ENCODE measurements around the gene RET. TPM values are rescaled to one million over a fixed set of nuclear protein-coding genes. Genes with fewer than 3 reads are reported as not detected.

The RET gene
- total and polyA plus RNA-seq, 2 of the 8 experiments (the other 6 are each of a cell fraction or from before 2014, with no cell fraction given), result 6.7 to 8.4 TPM

DNA sequence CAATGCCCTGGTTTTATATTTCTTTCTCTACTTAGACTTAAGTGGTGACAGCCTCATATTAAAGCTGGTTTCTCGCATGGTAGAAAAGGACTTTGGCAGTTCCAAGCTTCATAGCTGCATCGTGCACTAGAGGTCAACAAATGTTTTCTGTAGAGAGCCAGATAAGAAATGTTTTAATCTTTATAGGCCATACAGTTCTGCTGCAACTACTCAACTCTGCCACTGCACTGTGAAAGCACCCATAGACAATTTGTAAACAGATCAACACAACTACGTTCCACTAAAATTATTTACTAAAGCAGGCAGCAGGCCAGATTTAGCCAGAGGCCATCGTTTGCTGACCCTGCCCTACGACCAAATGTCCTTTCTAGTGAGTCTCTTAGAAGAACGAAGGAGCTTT, 98.1 kb downstream of the RET start (continued):
- TF ChIP-seq, protein P1, sequence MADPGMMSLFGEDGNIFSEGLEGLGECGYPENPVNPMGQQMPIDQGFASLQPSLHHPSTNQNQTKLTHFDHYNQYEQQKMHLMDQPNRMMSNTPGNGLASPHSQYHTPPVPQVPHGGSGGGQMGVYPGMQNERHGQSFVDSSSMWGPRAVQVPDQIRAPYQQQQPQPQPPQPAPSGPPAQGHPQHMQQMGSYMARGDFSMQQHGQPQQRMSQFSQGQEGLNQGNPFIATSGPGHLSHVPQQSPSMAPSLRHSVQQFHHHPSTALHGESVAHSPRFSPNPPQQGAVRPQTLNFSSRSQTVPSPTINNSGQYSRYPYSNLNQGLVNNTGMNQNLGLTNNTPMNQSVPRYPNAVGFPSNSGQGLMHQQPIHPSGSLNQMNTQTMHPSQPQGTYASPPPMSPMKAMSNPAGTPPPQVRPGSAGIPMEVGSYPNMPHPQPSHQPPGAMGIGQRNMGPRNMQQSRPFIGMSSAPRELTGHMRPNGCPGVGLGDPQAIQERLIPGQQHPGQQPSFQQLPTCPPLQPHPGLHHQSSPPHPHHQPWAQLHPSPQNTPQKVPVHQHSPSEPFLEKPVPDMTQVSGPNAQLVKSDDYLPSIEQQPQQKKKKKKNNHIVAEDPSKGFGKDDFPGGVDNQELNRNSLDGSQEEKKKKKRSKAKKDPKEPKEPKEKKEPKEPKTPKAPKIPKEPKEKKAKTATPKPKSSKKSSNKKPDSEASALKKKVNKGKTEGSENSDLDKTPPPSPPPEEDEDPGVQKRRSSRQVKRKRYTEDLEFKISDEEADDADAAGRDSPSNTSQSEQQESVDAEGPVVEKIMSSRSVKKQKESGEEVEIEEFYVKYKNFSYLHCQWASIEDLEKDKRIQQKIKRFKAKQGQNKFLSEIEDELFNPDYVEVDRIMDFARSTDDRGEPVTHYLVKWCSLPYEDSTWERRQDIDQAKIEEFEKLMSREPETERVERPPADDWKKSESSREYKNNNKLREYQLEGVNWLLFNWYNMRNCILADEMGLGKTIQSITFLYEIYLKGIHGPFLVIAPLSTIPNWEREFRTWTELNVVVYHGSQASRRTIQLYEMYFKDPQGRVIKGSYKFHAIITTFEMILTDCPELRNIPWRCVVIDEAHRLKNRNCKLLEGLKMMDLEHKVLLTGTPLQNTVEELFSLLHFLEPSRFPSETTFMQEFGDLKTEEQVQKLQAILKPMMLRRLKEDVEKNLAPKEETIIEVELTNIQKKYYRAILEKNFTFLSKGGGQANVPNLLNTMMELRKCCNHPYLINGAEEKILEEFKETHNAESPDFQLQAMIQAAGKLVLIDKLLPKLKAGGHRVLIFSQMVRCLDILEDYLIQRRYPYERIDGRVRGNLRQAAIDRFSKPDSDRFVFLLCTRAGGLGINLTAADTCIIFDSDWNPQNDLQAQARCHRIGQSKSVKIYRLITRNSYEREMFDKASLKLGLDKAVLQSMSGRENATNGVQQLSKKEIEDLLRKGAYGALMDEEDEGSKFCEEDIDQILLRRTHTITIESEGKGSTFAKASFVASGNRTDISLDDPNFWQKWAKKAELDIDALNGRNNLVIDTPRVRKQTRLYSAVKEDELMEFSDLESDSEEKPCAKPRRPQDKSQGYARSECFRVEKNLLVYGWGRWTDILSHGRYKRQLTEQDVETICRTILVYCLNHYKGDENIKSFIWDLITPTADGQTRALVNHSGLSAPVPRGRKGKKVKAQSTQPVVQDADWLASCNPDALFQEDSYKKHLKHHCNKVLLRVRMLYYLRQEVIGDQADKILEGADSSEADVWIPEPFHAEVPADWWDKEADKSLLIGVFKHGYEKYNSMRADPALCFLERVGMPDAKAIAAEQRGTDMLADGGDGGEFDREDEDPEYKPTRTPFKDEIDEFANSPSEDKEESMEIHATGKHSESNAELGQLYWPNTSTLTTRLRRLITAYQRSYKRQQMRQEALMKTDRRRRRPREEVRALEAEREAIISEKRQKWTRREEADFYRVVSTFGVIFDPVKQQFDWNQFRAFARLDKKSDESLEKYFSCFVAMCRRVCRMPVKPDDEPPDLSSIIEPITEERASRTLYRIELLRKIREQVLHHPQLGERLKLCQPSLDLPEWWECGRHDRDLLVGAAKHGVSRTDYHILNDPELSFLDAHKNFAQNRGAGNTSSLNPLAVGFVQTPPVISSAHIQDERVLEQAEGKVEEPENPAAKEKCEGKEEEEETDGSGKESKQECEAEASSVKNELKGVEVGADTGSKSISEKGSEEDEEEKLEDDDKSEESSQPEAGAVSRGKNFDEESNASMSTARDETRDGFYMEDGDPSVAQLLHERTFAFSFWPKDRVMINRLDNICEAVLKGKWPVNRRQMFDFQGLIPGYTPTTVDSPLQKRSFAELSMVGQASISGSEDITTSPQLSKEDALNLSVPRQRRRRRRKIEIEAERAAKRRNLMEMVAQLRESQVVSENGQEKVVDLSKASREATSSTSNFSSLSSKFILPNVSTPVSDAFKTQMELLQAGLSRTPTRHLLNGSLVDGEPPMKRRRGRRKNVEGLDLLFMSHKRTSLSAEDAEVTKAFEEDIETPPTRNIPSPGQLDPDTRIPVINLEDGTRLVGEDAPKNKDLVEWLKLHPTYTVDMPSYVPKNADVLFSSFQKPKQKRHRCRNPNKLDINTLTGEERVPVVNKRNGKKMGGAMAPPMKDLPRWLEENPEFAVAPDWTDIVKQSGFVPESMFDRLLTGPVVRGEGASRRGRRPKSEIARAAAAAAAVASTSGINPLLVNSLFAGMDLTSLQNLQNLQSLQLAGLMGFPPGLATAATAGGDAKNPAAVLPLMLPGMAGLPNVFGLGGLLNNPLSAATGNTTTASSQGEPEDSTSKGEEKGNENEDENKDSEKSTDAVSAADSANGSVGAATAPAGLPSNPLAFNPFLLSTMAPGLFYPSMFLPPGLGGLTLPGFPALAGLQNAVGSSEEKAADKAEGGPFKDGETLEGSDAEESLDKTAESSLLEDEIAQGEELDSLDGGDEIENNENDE (IDR thresholded peaks at IDR 0.05; ENCODE audit: insufficient replicate concordance, low read length), result no peak
- TF ChIP-seq, protein P2, sequence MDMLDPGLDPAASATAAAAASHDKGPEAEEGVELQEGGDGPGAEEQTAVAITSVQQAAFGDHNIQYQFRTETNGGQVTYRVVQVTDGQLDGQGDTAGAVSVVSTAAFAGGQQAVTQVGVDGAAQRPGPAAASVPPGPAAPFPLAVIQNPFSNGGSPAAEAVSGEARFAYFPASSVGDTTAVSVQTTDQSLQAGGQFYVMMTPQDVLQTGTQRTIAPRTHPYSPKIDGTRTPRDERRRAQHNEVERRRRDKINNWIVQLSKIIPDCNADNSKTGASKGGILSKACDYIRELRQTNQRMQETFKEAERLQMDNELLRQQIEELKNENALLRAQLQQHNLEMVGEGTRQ (IDR thresholded peaks at IDR 0.05; ENCODE audit: low read length), result no peak

All from H1 (cell line).